Measurements from ENCODE around the gene ARAP2. TPM values are rescaled to one million over a fixed set of nuclear protein-coding genes. Genes with fewer than 3 reads are reported as not detected.

ARAP2 gene
- total RNA-seq, 4 donors from 2014 or later, result 12.4 to 23.4 (median 14.4) TPM

- no peaks in the 10 kb centered on the region for H3K27me3 ChIP-seq
- no peaks in the 10 kb centered on the region for H3K36me3 ChIP-seq
- no peak for ATAC-seq
- 93 to 96% methylated on average over 2 of the region's 2 CpGs for WGBS, 2 donors (ENCODE audit: low coverage in 1 of 2)
- TF ChIP-seq POLR2AphosphoS5 (IDR thresholded peaks at IDR 0.05) (no peak), CTCF (IDR thresholded peaks at IDR 0.05) (no peak), POLR2A (IDR thresholded peaks at IDR 0.05) (no peak), EP300 (IDR thresholded peaks at IDR 0.05) (no peak)
- H3K9me3 ChIP-seq, result no peaks in the 10 kb centered on the region
- H3K4me3 ChIP-seq, result no peak overlapping the region
- H3K27ac ChIP-seq, result no peak overlapping the region
- H3K4me1 ChIP-seq, result no peaks in the 10 kb centered on the region
Measured at GRCh38 chr4:36213977-36214376, 30.3 kb downstream of the ARAP2 start.

DNA sequence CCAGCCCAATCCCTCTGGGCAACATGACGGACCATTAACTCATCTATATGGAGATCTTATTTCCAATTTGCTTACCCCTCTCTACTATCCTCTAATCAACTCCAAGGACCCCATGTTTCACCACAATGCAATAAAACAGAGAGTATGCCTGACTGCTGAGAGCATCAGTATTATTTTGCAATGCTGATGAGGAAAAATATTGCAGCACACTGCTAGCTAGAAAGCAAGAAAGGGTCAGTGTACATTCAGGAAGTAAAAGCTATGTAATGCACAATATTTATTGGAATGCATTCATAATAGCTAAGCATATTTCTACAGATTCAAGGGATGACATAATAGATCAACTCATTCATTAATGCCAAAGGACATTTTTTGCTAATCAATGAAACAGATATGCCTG is 33.2 kb downstream of the ARAP2 start:
- Histone ChIP-seq H3K9me3 (no peaks in the 10 kb centered on the region), H3K27me3 (no peaks in the 10 kb centered on the region), H3K4me1 (no peaks in the 10 kb centered on the region), H3K27ac (no peak overlapping the region), H3K36me3 (no peaks in the 10 kb centered on the region), H3K4me3 (no peak overlapping the region)
- no peak for ATAC-seq
- 86 to 100% methylated on average over 1 of the region's 1 CpG for WGBS, 2 donors (ENCODE audit: low coverage in 1 of 2)
- TF ChIP-seq POLR2A (IDR thresholded peaks at IDR 0.05), result no peak
- no peak for TF ChIP-seq POLR2AphosphoS5 (IDR thresholded peaks at IDR 0.05)
- TF ChIP-seq EP300 (IDR thresholded peaks at IDR 0.05), result no peak
- TF ChIP-seq CTCF (IDR thresholded peaks at IDR 0.05), result no peak

DNA sequence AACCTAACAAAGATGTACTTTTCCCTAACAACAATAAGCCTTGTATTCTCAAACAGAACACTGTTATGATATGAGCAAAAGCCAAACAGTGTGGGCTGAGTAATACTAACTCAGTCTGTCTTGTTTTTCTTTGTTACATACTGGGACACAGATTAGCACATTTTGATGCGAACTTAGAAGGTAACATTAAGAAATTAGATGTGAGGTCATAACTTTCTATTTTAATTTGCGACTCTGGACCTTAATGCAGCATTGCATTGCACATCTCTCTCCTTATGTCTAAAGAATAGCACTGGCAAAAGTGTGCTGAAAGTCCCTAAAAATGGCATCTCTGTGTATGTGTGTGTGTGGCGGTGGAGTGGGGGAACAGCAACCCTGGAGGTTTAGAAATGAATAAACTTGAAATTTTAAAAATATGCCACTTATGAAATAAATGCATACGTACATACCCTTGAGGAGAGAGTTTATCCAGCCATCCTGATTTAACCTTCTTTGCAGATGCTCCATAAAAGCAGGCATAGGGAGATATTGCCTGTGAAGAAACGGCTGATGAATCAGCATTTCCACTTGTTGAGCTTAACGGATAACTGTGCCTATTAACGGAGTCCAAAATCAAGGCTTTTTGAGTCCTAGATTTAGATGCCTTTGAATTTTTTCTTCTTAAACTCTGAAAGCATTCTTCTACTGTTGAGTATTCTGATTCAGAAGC is 34.2 kb downstream of the ARAP2 start:
- 66 to 72% methylated on average over 6 to 7 of the region's 7 CpGs for WGBS, 2 donors (ENCODE audit: low coverage in 1 of 2)
- no peaks in the 10 kb centered on the region for H3K9me3 ChIP-seq
- no peaks in the 10 kb centered on the region for H3K4me1 ChIP-seq
- no peaks in the 10 kb centered on the region for H3K36me3 ChIP-seq
- TF ChIP-seq POLR2AphosphoS5 (IDR thresholded peaks at IDR 0.05) (no peak), EP300 (IDR thresholded peaks at IDR 0.05) (no peak), POLR2A (IDR thresholded peaks at IDR 0.05) (no peak), CTCF (IDR thresholded peaks at IDR 0.05) (no peak)
- H3K27ac ChIP-seq, result no peak overlapping the region
- ATAC-seq, result no peak
- H3K4me3 ChIP-seq, result no peak overlapping the region
- H3K27me3 ChIP-seq, result no peaks in the 10 kb centered on the region

DNA sequence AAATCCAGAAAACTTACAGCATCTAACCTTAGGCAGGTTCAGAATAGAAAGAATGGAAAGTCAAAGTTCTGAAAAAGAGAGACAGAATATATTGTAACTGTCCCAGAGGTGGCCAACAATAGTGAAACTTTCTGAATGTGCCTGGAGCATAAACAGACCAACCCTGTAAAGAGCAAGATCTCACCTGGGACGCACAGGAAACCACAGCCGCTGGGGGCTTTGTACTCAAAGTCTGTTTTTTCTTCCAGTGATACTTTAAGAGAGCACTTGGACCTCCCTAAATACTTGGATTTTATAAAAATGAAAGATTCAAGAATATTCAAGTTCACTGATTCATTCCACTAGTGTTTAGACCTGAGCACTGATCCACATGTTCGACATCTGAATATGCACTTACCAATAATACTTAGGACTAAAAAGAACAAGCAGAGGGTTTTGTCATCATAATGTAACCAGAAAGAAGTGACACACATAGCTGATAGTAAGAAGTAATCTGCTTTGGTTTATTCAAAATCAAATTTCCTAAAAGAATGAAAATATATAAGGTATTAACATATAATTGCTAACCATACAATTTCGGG is 35.3 kb downstream of the ARAP2 start:
- H3K9me3 ChIP-seq, result no peaks in the 10 kb centered on the region
- H3K27me3 ChIP-seq, result no peaks in the 10 kb centered on the region
- no peaks in the 10 kb centered on the region for H3K36me3 ChIP-seq
- no peak overlapping the region for H3K27ac ChIP-seq
- WGBS, 2 donors (ENCODE audit: low coverage in 1 of 2), result 70 to 86% methylated on average over 4 of the region's 4 CpGs
- ATAC-seq, result no peak
- TF ChIP-seq POLR2AphosphoS5 (IDR thresholded peaks at IDR 0.05) (no peak), POLR2A (IDR thresholded peaks at IDR 0.05) (no peak), CTCF (IDR thresholded peaks at IDR 0.05) (no peak), EP300 (IDR thresholded peaks at IDR 0.05) (no peak)
- H3K4me1 ChIP-seq, result no peaks in the 10 kb centered on the region
- no peak overlapping the region for H3K4me3 ChIP-seq

Measured in gastroesophageal sphincter (tissue), 4 donors.